ENCODE data around the gene SPRY4.
"Not testable (repeated sequence)": the region's sequence is repeated elsewhere in the genome, so short reads cannot be mapped to it uniquely, and the experiment has no call there.

Gene SPRY4

DNA sequence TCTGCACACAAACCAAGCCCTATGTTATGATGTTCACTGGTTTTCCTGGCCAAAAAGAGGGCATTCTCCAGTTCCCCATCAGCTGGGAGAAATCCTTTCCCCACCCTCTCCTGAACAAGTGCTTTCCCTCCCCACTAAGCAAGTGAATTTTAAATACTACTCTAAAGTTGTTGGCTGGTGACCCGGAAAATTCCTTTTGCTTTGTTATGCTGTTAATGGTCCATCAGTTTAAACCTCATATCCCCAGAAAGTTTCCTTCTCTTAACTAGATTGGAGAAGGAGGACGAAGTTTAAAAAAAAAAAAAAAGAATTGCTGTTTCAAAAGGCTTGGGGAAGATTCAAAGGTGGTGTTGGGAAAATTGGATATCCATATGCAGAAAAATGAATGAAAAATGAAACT, 21.9 kb upstream of the SPRY4 start:
- H3K4ac ChIP-seq (ENCODE audit: low read depth in 1 of 2, low read length in 2 of 2): no peak overlapping the region
- no peaks in the 10 kb centered on the region for H3K27me3 ChIP-seq (ENCODE audit: control insufficient read depth in 1 of 2, insufficient read depth in 1 of 2, low read length in 2 of 2)
- peaks cover 2% of the 10 kb centered on the region for H3K4me1 ChIP-seq (ENCODE audit: control insufficient read depth, insufficient read depth, low read depth, low read length)
- H4K8ac ChIP-seq (ENCODE audit: low read length): no peak overlapping the region
- peaks cover 0 to 31% of the 10 kb centered on the region in 2 experiments for H3K36me3 ChIP-seq (ENCODE audit: control insufficient read depth in 1 of 2, insufficient read depth in 2 of 2, low read depth in 1 of 2, low read length in 2 of 2)
- H3K27ac ChIP-seq (ENCODE audit: low read length, poor library complexity, severe bottlenecking): no peak overlapping the region
- H2BK12ac ChIP-seq (ENCODE audit: low read length in 2 of 2): no peak overlapping the region
- H3K79me1 ChIP-seq (replicated peaks; ENCODE audit: low read length, poor library complexity, severe bottlenecking): peaks cover 4% of the 10 kb centered on the region
- H2AK5ac ChIP-seq (ENCODE audit: low read length, severe bottlenecking): no peak overlapping the region
- H3K9me3 ChIP-seq (ENCODE audit: control insufficient read depth, low read length): peaks cover 42% of the 10 kb centered on the region
- no peak overlapping the region for H3K4me3 ChIP-seq (ENCODE audit: insufficient read depth in 1 of 2, low read depth in 1 of 2, low read length in 2 of 2)
- no peak overlapping the region for H2BK120ac ChIP-seq (ENCODE audit: low read depth, low read length)
- no peak overlapping the region for H3K4me2 ChIP-seq (ENCODE audit: low read length, poor library complexity, severe bottlenecking)
- no peak overlapping the region for H3K23ac ChIP-seq (ENCODE audit: low read length in 2 of 2)
- no peak overlapping the region for H4K91ac ChIP-seq (ENCODE audit: low read length)
- H3K18ac ChIP-seq (ENCODE audit: low read depth in 1 of 2, low read length in 2 of 2): no peak overlapping the region
- no CpG with 5 or more reads among the region's 2 CpGs for WGBS
- H2BK15ac ChIP-seq (ENCODE audit: low read depth, poor library complexity, severe bottlenecking): no peak overlapping the region
- H2BK5ac ChIP-seq (ENCODE audit: low read depth, low read length, poor library complexity, severe bottlenecking): no peak overlapping the region
- no peak overlapping the region for H3K9ac ChIP-seq (ENCODE audit: low read length)
- no peak overlapping the region for H3K14ac ChIP-seq (ENCODE audit: low read length in 2 of 2)
- H2AFZ ChIP-seq (ENCODE audit: low read depth, low read length): no peak overlapping the region
- DNase-seq: no peak

DNA sequence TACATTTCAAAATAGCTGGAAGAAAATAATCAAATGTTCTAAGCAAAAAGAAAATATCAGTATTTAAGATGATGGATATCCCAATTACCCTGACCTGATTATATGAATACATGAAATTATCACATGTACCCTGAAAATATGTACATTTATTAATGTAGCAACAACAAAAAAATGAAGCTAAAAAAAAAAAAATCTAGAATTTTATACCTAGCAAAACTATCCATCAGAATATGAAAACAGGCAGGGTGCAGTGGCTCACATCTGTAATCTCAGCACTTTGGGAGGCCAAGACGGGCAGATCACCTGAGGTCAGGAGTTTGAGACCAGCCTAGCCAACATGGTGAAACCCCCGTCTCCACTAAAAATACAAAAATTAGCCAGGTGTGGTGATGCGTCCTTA, 20.1 kb upstream of the SPRY4 start:
- not testable (repeated sequence) for H2AFZ ChIP-seq (ENCODE audit: low read depth, low read length); H3K27ac ChIP-seq (ENCODE audit: low read length, poor library complexity, severe bottlenecking); H3K23ac ChIP-seq (ENCODE audit: low read length in 2 of 2); H3K4me2 ChIP-seq (ENCODE audit: low read length, poor library complexity, severe bottlenecking); H3K79me1 ChIP-seq (replicated peaks; ENCODE audit: low read length, poor library complexity, severe bottlenecking); H2BK12ac ChIP-seq (ENCODE audit: low read length in 2 of 2); H3K4ac ChIP-seq (ENCODE audit: low read depth in 1 of 2, low read length in 2 of 2); H2BK5ac ChIP-seq (ENCODE audit: low read depth, low read length, poor library complexity, severe bottlenecking); H3K9ac ChIP-seq (ENCODE audit: low read length); H3K4me1 ChIP-seq (ENCODE audit: control insufficient read depth, insufficient read depth, low read depth, low read length); H4K91ac ChIP-seq (ENCODE audit: low read length); H3K14ac ChIP-seq (ENCODE audit: low read length in 2 of 2); H3K18ac ChIP-seq (ENCODE audit: low read depth in 1 of 2, low read length in 2 of 2); H2AK5ac ChIP-seq (ENCODE audit: low read length, severe bottlenecking); H2BK15ac ChIP-seq (ENCODE audit: low read depth, poor library complexity, severe bottlenecking); H4K8ac ChIP-seq (ENCODE audit: low read length); H3K27me3 ChIP-seq (ENCODE audit: control insufficient read depth in 1 of 2, insufficient read depth in 1 of 2, low read length in 2 of 2); H2BK120ac ChIP-seq (ENCODE audit: low read depth, low read length); DNase-seq
- H3K4me3 ChIP-seq (ENCODE audit: insufficient read depth in 1 of 2, low read depth in 1 of 2, low read length in 2 of 2): peak overlapping the region in 1 of 2 experiments; percentile 43
- H3K36me3 ChIP-seq (ENCODE audit: control insufficient read depth in 1 of 2, insufficient read depth in 2 of 2, low read depth in 1 of 2, low read length in 2 of 2): peaks cover 0 to 32% of the 10 kb centered on the region in 2 experiments
- H3K9me3 ChIP-seq (ENCODE audit: control insufficient read depth, low read length): peaks cover 42% of the 10 kb centered on the region
- WGBS: 93% methylated on average over 2 of the region's 3 CpGs

DNA sequence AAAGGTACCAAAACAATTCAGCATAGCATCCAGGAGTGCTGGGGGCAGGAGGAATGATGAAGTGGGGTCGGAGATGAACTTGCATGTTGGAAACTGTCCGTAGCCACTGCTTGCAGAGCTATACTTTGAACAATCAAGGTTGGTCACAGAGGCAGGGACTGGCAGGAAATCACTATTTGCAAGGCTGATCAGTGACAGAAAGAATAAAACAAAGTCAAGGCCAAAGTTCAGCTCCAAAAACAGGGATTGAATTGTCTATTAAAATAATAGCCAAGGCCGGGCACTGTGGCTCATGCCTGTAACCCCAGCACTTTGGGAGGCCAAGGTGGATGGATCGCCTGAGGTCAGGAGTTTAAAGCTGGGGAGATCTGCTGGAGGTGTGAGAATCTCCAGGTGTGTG, 18.7 kb upstream of the SPRY4 start:
- Histone ChIP-seq H2BK12ac (ENCODE audit: low read length in 2 of 2) (no peak overlapping the region), H3K4me2 (ENCODE audit: low read length, poor library complexity, severe bottlenecking) (no peak overlapping the region), H2AFZ (ENCODE audit: low read depth, low read length) (no peak overlapping the region), H3K14ac (ENCODE audit: low read length in 2 of 2) (no peak overlapping the region), H2BK120ac (ENCODE audit: low read depth, low read length) (no peak overlapping the region), H4K8ac (ENCODE audit: low read length) (no peak overlapping the region), H2BK15ac (ENCODE audit: low read depth, poor library complexity, severe bottlenecking) (no peak overlapping the region), H3K23ac (ENCODE audit: low read length in 2 of 2) (no peak overlapping the region), H3K9me3 (ENCODE audit: control insufficient read depth, low read length) (peaks cover 42% of the 10 kb centered on the region), H3K4me3 (ENCODE audit: insufficient read depth in 1 of 2, low read depth in 1 of 2, low read length in 2 of 2) (no peak overlapping the region), H3K27ac (ENCODE audit: low read length, poor library complexity, severe bottlenecking) (no peak overlapping the region), H3K4me1 (ENCODE audit: control insufficient read depth, insufficient read depth, low read depth, low read length) (peaks cover 2% of the 10 kb centered on the region), H2BK5ac (ENCODE audit: low read depth, low read length, poor library complexity, severe bottlenecking) (no peak overlapping the region), H3K4ac (ENCODE audit: low read depth in 1 of 2, low read length in 2 of 2) (no peak overlapping the region), H3K18ac (ENCODE audit: low read depth in 1 of 2, low read length in 2 of 2) (no peak overlapping the region), H4K91ac (ENCODE audit: low read length) (no peak overlapping the region), H2AK5ac (ENCODE audit: low read length, severe bottlenecking) (no peak overlapping the region), H3K27me3 (ENCODE audit: control insufficient read depth in 1 of 2, insufficient read depth in 1 of 2, low read length in 2 of 2) (no peaks in the 10 kb centered on the region), H3K36me3 (ENCODE audit: control insufficient read depth in 1 of 2, insufficient read depth in 2 of 2, low read depth in 1 of 2, low read length in 2 of 2) (peaks cover 9 to 46% of the 10 kb centered on the region in 2 experiments), H3K9ac (ENCODE audit: low read length) (no peak overlapping the region), H3K79me1 (replicated peaks; ENCODE audit: low read length, poor library complexity, severe bottlenecking) (peaks cover 7% of the 10 kb centered on the region)
- no peak for DNase-seq
- WGBS: 94% methylated on average over 4 of the region's 4 CpGs

- WGBS: 71% methylated on average over 15 of the region's 16 CpGs
- Histone ChIP-seq H3K4ac (ENCODE audit: low read depth in 1 of 2, low read length in 2 of 2) (peak overlapping the region; percentile 32 to 46), H2BK15ac (ENCODE audit: low read depth, poor library complexity, severe bottlenecking) (no peak overlapping the region), H4K8ac (ENCODE audit: low read length) (peak overlapping the region; percentile 59), H4K91ac (ENCODE audit: low read length) (peak overlapping the region; percentile 73), H3K36me3 (ENCODE audit: control insufficient read depth in 1 of 2, insufficient read depth in 2 of 2, low read depth in 1 of 2, low read length in 2 of 2) (peaks cover 10 to 46% of the 10 kb centered on the region in 2 experiments), H2AK5ac (ENCODE audit: low read length, severe bottlenecking) (no peak overlapping the region), H3K4me3 (ENCODE audit: insufficient read depth in 1 of 2, low read depth in 1 of 2, low read length in 2 of 2) (peak overlapping the region in 1 of 2 experiments; percentile 9), H2AFZ (ENCODE audit: low read depth, low read length) (peak overlapping the region; percentile 5), H2BK5ac (ENCODE audit: low read depth, low read length, poor library complexity, severe bottlenecking) (no peak overlapping the region), H3K4me1 (ENCODE audit: control insufficient read depth, insufficient read depth, low read depth, low read length) (peaks cover 2% of the 10 kb centered on the region), H2BK120ac (ENCODE audit: low read depth, low read length) (peak overlapping the region; percentile 56), H3K79me1 (replicated peaks; ENCODE audit: low read length, poor library complexity, severe bottlenecking) (peaks cover 7% of the 10 kb centered on the region), H3K18ac (ENCODE audit: low read depth in 1 of 2, low read length in 2 of 2) (peak overlapping the region; percentile 26 to 67), H3K27ac (ENCODE audit: low read length, poor library complexity, severe bottlenecking) (no peak overlapping the region), H2BK12ac (ENCODE audit: low read length in 2 of 2) (peak overlapping the region; percentile 75 to 80), H3K23ac (ENCODE audit: low read length in 2 of 2) (no peak overlapping the region), H3K9ac (ENCODE audit: low read length) (no peak overlapping the region), H3K9me3 (ENCODE audit: control insufficient read depth, low read length) (peaks cover 42% of the 10 kb centered on the region), H3K14ac (ENCODE audit: low read length in 2 of 2) (peak overlapping the region in 1 of 2 experiments; percentile 49), H3K27me3 (ENCODE audit: control insufficient read depth in 1 of 2, insufficient read depth in 1 of 2, low read length in 2 of 2) (no peaks in the 10 kb centered on the region), H3K4me2 (ENCODE audit: low read length, poor library complexity, severe bottlenecking) (no peak overlapping the region)
- DNase-seq: peak; percentile 81
Observed at GRCh38 chr5:142342128-142342981, 17.5 kb upstream of the SPRY4 start.
